GM21381 (cell line): ENCODE measurements around the gene CDKN1B.

Experiments used
- ATAC-seq: cut with Tn5 transposase; IDR thresholded peaks from one replicate; pipeline ENCODE4 v1.9.1; 2021; ENCODE audit warnings: mild to moderate bottlenecking, moderate library complexity; ENCODE audit not compliant: unreplicated experiment

CDKN1B gene

GRCh38 chr12:12716793-12717585 is at the start of gene CDKN1B:
TSS of gene CDKN1B (plus strand) at chr12:12717368. CDS start at chr12:12717840, 472 bp downstream.
- ATAC-seq: peak; percentile 52

- ATAC-seq: no peak
Measured at GRCh38 chr12:12668005-12668404, 49.2 kb upstream of the CDKN1B start.

- ATAC-seq: no peak
Measured at GRCh38 chr12:12669020-12669419, 48.1 kb upstream of the CDKN1B start.

GRCh38 chr12:12671850-12672660 is 45.1 kb upstream of the CDKN1B start:
- no peak for ATAC-seq

GRCh38 chr12:12673296-12673695 is 43.9 kb upstream of the CDKN1B start:
- peak; percentile 71 for ATAC-seq

GRCh38 chr12:12676605-12677004 is 40.6 kb upstream of the CDKN1B start:
- ATAC-seq: no peak

- no peak for ATAC-seq
Measured at GRCh38 chr12:12681061-12681765, 36.0 kb upstream of the CDKN1B start.

GRCh38 chr12:12682284-12682683 is 34.9 kb upstream of the CDKN1B start:
- no peak for ATAC-seq

GRCh38 chr12:12683136-12683697 is 34.0 kb upstream of the CDKN1B start:
- ATAC-seq: no peak

- ATAC-seq: no peak
Measured at GRCh38 chr12:12683725-12684124, 33.4 kb upstream of the CDKN1B start.

- ATAC-seq: no peak
Measured at GRCh38 chr12:12684375-12685106, 32.6 kb upstream of the CDKN1B start.

- ATAC-seq: no peak
Measured at GRCh38 chr12:12685305-12685704, 31.9 kb upstream of the CDKN1B start.

- ATAC-seq: no peak
Measured at GRCh38 chr12:12686472-12686871, 30.7 kb upstream of the CDKN1B start.

- no peak for ATAC-seq
Measured at GRCh38 chr12:12686925-12687324, 30.2 kb upstream of the CDKN1B start.

- no peak for ATAC-seq
Measured at GRCh38 chr12:12689647-12690300, 27.4 kb upstream of the CDKN1B start.

GRCh38 chr12:12691549-12691948 is 25.6 kb upstream of the CDKN1B start:
- no peak for ATAC-seq

GRCh38 chr12:12693111-12693671 is 24.0 kb upstream of the CDKN1B start:
- ATAC-seq: no peak

GRCh38 chr12:12696562-12697383 is 20.4 kb upstream of the CDKN1B start:
- ATAC-seq: peak; percentile 55

GRCh38 chr12:12699345-12699744 is 17.8 kb upstream of the CDKN1B start:
- no peak for ATAC-seq
